HL-60/S4 treated with phorbol 12-myristate 13-acetate at 8.2 ng/mL for 4 days and 3 days (cell line): Measurements from ENCODE around the gene PRRT1.
"Not testable (repeated sequence)": the region's sequence is repeated elsewhere in the genome, so short reads cannot be mapped to it uniquely, and the experiment has no call there.

ENCODE experiments used
- in situ Hi-C: fragments of 300-500 bp; cut with MboI; formaldehyde crosslinking; loops from 2 replicates; pipeline ENCODE4 v1.15.0; 2022; ENCODE audit warnings: low sequenced_read_pairs

Gene PRRT1

GRCh38 chr6:32188381-32189068, 36.8 kb upstream of the PRRT1 start:
- in situ Hi-C loops, result no loop called here

- in situ Hi-C loops, result not testable (repeated sequence)
These were observed 36.1 kb upstream of the PRRT1 start for GRCh38 chr6:32187725-32188380.

- in situ Hi-C loops, result no loop called here
These were observed 35.4 kb upstream of the PRRT1 start for GRCh38 chr6:32187009-32187709.

GRCh38 chr6:32186151-32186840, 34.6 kb upstream of the PRRT1 start:
- in situ Hi-C loops, result not testable (repeated sequence)

GRCh38 chr6:32185681-32186131, 34.0 kb upstream of the PRRT1 start:
- in situ Hi-C loops, result not testable (repeated sequence)

GRCh38 chr6:32184084-32184640, 32.4 kb upstream of the PRRT1 start, which contains the start of gene AGER:
Gene AGER (minus strand): TSS chr6:32184253. CDS start chr6:32184222, 31 bp downstream.
- in situ Hi-C loops, result no loop called here

GRCh38 chr6:32183483-32184083, 31.8 kb upstream of the PRRT1 start:
- in situ Hi-C loops, result no loop called here

GRCh38 chr6:32183030-32183429, 31.3 kb upstream of the PRRT1 start:
- in situ Hi-C loops, result no loop called here

- in situ Hi-C loops, result no loop called here
These were observed 30.8 kb upstream of the PRRT1 start for GRCh38 chr6:32182555-32182981.

- in situ Hi-C loops, result no loop called here
These were observed 30.3 kb upstream of the PRRT1 start for GRCh38 chr6:32181915-32182529.

- in situ Hi-C loops, result no loop called here
These were observed 29.5 kb upstream of the PRRT1 start for GRCh38 chr6:32181148-32181702.

- in situ Hi-C loops, result no loop called here
These were observed 28.1 kb upstream of the PRRT1 start for GRCh38 chr6:32179766-32180405.

GRCh38 chr6:32178547-32179440, 27.1 kb upstream of the PRRT1 start:
- in situ Hi-C loops, result no loop called here

- in situ Hi-C loops, result no loop called here
These were observed 26.2 kb upstream of the PRRT1 start, which contains the start of gene RNF5 for GRCh38 chr6:32177788-32178546. Gene RNF5 (plus strand): TSS chr6:32178405. CDS start chr6:32178512, 107 bp downstream.

- in situ Hi-C loops, result no loop called here
These were observed 25.5 kb upstream of the PRRT1 start for GRCh38 chr6:32177183-32177787.

GRCh38 chr6:32176476-32177182, 24.9 kb upstream of the PRRT1 start:
- in situ Hi-C loops, result no loop called here
